MM.1S (cell line): ENCODE results near the gene FHIT.

Experiments used
- DNase-seq: peaks from one replicate; pipeline ENCODE4 v3.0.0-alpha.2; 2015
- H2AFZ ChIP-seq: fragments of 300-600 bp; sonication (generic); 2 replicates; pipeline ENCODE4 v1.6.0; 2016; ENCODE audit warnings: antibody characterized with exemption, low read length
- H3F3A ChIP-seq: fragments of 300-600 bp; sonication (generic); 2 replicates; pipeline ENCODE4 v1.6.1; 2016; ENCODE audit warnings: mild to moderate bottlenecking, antibody characterized with exemption, low read length, moderate library complexity, mixed read lengths; ENCODE audit not compliant: insufficient read depth
- H3K27ac ChIP-seq: fragments of 300-600 bp; sonication (generic); 2 replicates; pipeline ENCODE4 v1.5.1; 2016; ENCODE audit warnings: mild to moderate bottlenecking, low read length
- H3K27me3 ChIP-seq: fragments of 300-600 bp; sonication (generic); replicated peaks from 2 replicates; pipeline ENCODE4 v1.6.0; 2016; ENCODE audit warnings: low read length; ENCODE audit not compliant: insufficient read depth
- H3K36me3 ChIP-seq: fragments of 300-600 bp; sonication (generic); replicated peaks from 2 replicates; pipeline ENCODE4 v1.6.1; 2016; ENCODE audit warnings: mild to moderate bottlenecking, low read length, mixed read lengths; ENCODE audit not compliant: insufficient read depth
- H3K4me1 ChIP-seq: fragments of 300-600 bp; sonication (generic); 2 replicates; pipeline ENCODE4 v1.6.1; 2016; ENCODE audit warnings: low read length, mixed read lengths
- H3K4me2 ChIP-seq: fragments of 300-600 bp; sonication (generic); 2 replicates; pipeline ENCODE4 v1.6.0; 2016; ENCODE audit warnings: low read depth, low read length
- H3K4me3 ChIP-seq: fragments of 300-600 bp; sonication (generic); 2 replicates; pipeline ENCODE4 v1.5.1; 2016; ENCODE audit warnings: low read length, mixed read lengths
- H3K79me2 ChIP-seq: fragments of 300-600 bp; sonication (generic); 2 replicates; pipeline ENCODE4 v1.6.1; 2016; ENCODE audit warnings: mixed run types, low read length, mixed read lengths
- H3K9ac ChIP-seq: fragments of 300-600 bp; sonication (generic); 2 replicates; pipeline ENCODE4 v1.6.1; 2016; ENCODE audit warnings: low read length, mixed read lengths
- H3K9me2 ChIP-seq: fragments of 300-600 bp; sonication (generic); replicated peaks from 2 replicates; pipeline ENCODE4 v1.6.1; 2016; ENCODE audit warnings: mild to moderate bottlenecking, low read length, mixed read lengths; ENCODE audit not compliant: insufficient read depth
- H3K9me3 ChIP-seq: fragments of 300-600 bp; sonication (generic); replicated peaks from 2 replicates; pipeline ENCODE4 v1.6.1; 2016; ENCODE audit warnings: mild to moderate bottlenecking, low read length, mixed read lengths; ENCODE audit not compliant: insufficient read depth
- H4K20me1 ChIP-seq: fragments of 300-600 bp; sonication (generic); 2 replicates; pipeline ENCODE4 v1.6.1; 2016; ENCODE audit warnings: mild to moderate bottlenecking, low read length, moderate library complexity, mixed read lengths; ENCODE audit not compliant: insufficient read depth
- CTCF ChIP-seq: fragments of 300-600 bp; sonication (generic); IDR thresholded peaks from 2 replicates; pipeline ENCODE4 v1.5.1; 2016; ENCODE audit warnings: antibody characterized with exemption, low read length, mixed read lengths
- EZH2 ChIP-seq: fragments of 300-600 bp; sonication (generic); optimal IDR thresholded peaks from 2 replicates; pipeline ENCODE3; 2017; ENCODE audit warnings: low read depth, mild to moderate bottlenecking, antibody characterized with exemption, low read length, mixed read lengths
- EZH2phosphoT487 ChIP-seq: fragments of 300-600 bp; sonication (generic); IDR thresholded peaks from 2 replicates; pipeline ENCODE4 v1.6.1; 2018; ENCODE audit warnings: antibody characterized with exemption, low read length

Gene FHIT

DNA sequence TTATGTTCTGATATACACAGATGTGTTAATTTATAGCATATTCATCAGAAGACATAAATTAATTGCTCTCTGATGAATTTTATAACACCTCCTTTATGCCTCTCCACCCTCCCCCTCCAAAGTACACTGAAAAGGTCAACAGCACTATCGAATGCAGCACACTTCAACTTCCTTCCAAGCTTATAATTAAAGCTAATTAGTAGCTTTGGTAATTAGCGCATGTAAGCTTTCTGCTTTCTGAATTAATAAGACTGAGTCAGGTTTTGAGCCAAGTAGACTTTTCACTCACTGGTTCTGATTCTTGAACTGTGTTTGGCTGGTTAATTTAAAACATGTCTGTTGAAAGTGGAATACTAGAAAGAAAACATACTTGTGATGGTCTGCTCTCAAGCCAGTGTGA, 1440.6 kb downstream of the FHIT start:
- no peaks in the 10 kb centered on the region for H4K20me1 ChIP-seq

GRCh38 chr3:59809710-59810444, 1441.4 kb downstream of the FHIT start:
- Histone ChIP-seq H3K4me2 (no peak overlapping the region), H3K9ac (no peak overlapping the region), H3K9me2 (no peaks in the 10 kb centered on the region)

More for the DNA sequence above, 1440.6 kb downstream of the FHIT start:
- no peak overlapping the region for H2AFZ ChIP-seq
- TF ChIP-seq CTCF (no peak), EZH2 (no peak), EZH2phosphoT487 (no peak)
- H3F3A ChIP-seq = no peaks in the 10 kb centered on the region
- H3K4me3 ChIP-seq = no peak overlapping the region
- H3K9me3 ChIP-seq = no peaks in the 10 kb centered on the region
- H3K9me2 ChIP-seq = no peaks in the 10 kb centered on the region
- H3K9ac ChIP-seq = no peak overlapping the region
- no peaks in the 10 kb centered on the region for H3K79me2 ChIP-seq
- H3K4me2 ChIP-seq = no peak overlapping the region
- H3K36me3 ChIP-seq = no peaks in the 10 kb centered on the region
- H3K4me1 ChIP-seq = no peaks in the 10 kb centered on the region
- H3K27ac ChIP-seq = no peak overlapping the region
- no peak for DNase-seq
- no peaks in the 10 kb centered on the region for H3K27me3 ChIP-seq

DNA sequence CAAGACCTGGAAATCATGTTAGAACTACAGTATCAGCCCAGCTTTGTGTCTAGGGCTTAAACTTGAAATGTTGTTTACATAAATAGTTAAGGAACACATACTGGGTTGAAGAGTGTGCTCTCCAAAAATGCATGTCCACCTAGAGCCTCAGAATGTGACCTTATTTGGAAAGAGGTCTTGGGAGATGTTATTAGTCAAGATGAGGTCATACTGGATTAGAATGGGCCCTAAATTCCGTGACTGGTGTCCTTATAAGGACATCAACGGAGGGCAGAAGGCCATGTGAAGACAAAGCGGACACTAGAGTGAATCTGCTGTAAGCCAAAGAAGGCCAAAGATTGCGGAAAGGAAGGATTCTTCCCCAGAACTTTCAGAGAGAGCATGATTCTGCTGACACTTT, 1442.2 kb downstream of the FHIT start:
- no peaks in the 10 kb centered on the region for H3K9me2 ChIP-seq
- no peaks in the 10 kb centered on the region for H3K27me3 ChIP-seq
- no peak overlapping the region for H2AFZ ChIP-seq
- no peak overlapping the region for H3K4me3 ChIP-seq
- H3K79me2 ChIP-seq = no peaks in the 10 kb centered on the region
- H3F3A ChIP-seq = no peaks in the 10 kb centered on the region
- H3K9ac ChIP-seq = no peak overlapping the region
- H3K9me3 ChIP-seq = no peaks in the 10 kb centered on the region
- TF ChIP-seq EZH2 (no peak), CTCF (no peak), EZH2phosphoT487 (no peak)
- H3K27ac ChIP-seq = no peak overlapping the region
- no peaks in the 10 kb centered on the region for H3K36me3 ChIP-seq
- no peak for DNase-seq
- H3K4me2 ChIP-seq = no peak overlapping the region
- H4K20me1 ChIP-seq = no peaks in the 10 kb centered on the region
- no peaks in the 10 kb centered on the region for H3K4me1 ChIP-seq

More at GRCh38 chr3:59809710-59810444, 1441.4 kb downstream of the FHIT start:
- H3K27me3 ChIP-seq = no peaks in the 10 kb centered on the region
- H2AFZ ChIP-seq = no peak overlapping the region
- TF ChIP-seq EZH2phosphoT487 (no peak), CTCF (no peak), EZH2 (no peak)
- no peak overlapping the region for H3K27ac ChIP-seq
- no peak for DNase-seq
- no peaks in the 10 kb centered on the region for H3F3A ChIP-seq
- no peaks in the 10 kb centered on the region for H4K20me1 ChIP-seq
- no peak overlapping the region for H3K4me3 ChIP-seq
- no peaks in the 10 kb centered on the region for H3K36me3 ChIP-seq
- H3K79me2 ChIP-seq = no peaks in the 10 kb centered on the region
- H3K4me1 ChIP-seq = no peaks in the 10 kb centered on the region
- H3K9me3 ChIP-seq = no peaks in the 10 kb centered on the region
